RWPE1 (cell line): Measurements from ENCODE around the gene SEH1L.

Experiments used
- CTCF ChIA-PET: fragments of 350-600 bp; sonication (Branson Sonifier 250); formaldehyde crosslinking; extraction: SDS; loops from one replicate; lab custom pipeline; 2021; lab: Yijun Ruan, JAX
- POLR2A ChIA-PET: fragments of 400-600 bp; formaldehyde crosslinking; extraction: SDS; loops from one replicate; lab custom pipeline; 2020; ENCODE audit warnings: antibody characterized with exemption; ENCODE audit not compliant: low non-redundant PET; lab: Yijun Ruan, JAX
- DNase-seq: peaks from one replicate; pipeline ENCODE4 v3.0.0; 2012; ENCODE audit warnings: low spot score
- H3K27ac ChIP-seq: fragments of 450-650 bp; 2 replicates; pipeline ENCODE4 v1.5.1; 2017
- TF ChIP-seq, protein P1 (sequence below): fragments of 450-650 bp; conservative IDR thresholded peaks from 2 replicates; pipeline ENCODE4 v1.5.1; 2017; ENCODE audit warnings: low read depth, mild to moderate bottlenecking

The SEH1L gene

DNA sequence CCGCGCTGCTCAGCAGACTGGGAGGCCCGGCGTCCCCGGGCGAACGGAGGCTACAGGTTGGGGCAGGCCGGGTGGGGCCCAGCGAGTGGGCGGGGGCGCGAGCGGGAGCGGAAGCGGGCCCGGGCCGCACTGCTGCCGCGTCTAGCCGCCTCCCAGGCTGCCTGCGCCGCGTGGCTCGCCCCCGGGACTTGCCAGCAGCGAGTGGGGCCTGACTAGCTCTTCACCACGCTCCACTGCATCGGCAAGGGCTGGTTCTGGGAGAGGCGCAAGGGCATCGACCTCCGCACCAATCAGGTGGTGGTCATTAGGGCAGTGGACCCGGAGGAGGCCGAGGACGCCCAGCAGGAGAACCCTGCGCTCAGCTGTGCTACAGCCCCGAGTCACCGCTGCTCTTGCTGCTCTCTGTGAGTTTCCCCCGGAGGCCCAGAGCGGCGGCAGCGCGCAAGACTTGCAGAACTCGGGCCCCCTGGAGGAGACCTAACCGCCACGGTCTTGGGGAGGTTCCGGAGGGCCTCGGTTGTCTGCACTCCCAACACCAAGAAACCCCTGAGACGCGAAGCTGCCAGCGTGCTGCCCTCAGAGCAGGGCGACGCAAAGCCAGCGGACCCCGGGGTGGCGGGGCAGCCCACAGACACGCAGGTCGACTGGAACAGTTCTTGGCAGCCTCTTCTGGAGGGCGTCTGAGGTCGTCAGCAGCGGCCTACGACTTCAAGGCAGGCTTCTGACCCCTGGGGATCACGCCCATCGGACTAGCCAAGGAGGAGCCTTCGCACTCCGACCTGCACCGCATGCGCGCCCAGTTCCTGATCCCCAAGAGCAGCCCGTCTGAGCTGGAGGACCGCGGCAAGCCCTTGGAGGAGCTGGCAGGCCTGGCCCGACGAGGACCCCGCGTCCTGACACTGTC lies 36.5 kb upstream of the SEH1L start:
- DNase-seq: no peak
- no peak overlapping the region for H3K27ac ChIP-seq
- POLR2A ChIA-PET: interaction anchor here (0.5 kb wide), 1 partner anchor 229 kb away, joined by 3 read pairs; no protein-coding TSS in a partner anchor
- TF ChIP-seq, protein P1, sequence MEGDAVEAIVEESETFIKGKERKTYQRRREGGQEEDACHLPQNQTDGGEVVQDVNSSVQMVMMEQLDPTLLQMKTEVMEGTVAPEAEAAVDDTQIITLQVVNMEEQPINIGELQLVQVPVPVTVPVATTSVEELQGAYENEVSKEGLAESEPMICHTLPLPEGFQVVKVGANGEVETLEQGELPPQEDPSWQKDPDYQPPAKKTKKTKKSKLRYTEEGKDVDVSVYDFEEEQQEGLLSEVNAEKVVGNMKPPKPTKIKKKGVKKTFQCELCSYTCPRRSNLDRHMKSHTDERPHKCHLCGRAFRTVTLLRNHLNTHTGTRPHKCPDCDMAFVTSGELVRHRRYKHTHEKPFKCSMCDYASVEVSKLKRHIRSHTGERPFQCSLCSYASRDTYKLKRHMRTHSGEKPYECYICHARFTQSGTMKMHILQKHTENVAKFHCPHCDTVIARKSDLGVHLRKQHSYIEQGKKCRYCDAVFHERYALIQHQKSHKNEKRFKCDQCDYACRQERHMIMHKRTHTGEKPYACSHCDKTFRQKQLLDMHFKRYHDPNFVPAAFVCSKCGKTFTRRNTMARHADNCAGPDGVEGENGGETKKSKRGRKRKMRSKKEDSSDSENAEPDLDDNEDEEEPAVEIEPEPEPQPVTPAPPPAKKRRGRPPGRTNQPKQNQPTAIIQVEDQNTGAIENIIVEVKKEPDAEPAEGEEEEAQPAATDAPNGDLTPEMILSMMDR: no peak
- CTCF ChIA-PET: no interaction called here

DNA sequence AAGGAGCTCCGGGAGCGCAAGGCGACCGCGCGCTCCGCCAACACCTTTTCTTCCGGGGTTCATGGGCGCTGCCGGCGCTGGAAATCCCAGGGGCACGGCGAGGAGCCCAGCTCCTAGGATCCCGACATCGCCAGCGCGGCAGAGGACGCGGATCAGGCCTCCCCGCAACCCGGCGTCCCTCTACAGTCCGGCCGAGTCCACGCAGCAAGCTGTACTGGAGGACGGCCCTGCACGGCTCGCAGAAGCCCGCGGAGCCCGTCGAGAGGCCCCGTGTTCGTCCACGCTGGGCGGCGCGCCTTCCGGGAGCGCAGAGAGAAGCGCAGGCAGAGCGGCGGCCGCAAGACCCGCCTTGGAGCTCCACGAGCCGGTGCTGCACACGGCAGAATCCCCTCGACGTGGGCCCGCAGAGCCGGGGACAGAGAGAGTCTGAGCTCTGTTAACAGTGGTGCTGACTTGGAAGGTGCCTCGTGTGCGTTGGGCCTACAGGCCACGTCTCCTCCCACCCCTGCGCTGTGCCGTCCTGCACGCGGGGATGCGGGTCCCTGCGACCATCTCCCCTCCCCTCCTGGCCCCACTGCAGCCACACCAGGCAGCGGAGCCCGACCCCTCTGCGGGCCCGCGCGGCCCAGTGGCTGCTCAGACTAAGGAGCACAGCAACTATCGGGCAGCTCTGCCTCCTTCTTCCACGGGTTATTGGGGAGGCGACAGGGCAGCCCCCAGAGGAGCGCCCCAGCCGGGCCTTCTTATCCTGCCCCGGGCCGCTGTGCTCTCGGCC lies 35.7 kb upstream of the SEH1L start:
- POLR2A ChIA-PET: interaction anchor here (0.5 kb wide), 1 partner anchor 230 kb away, joined by 3 read pairs; no protein-coding TSS in a partner anchor

DNA sequence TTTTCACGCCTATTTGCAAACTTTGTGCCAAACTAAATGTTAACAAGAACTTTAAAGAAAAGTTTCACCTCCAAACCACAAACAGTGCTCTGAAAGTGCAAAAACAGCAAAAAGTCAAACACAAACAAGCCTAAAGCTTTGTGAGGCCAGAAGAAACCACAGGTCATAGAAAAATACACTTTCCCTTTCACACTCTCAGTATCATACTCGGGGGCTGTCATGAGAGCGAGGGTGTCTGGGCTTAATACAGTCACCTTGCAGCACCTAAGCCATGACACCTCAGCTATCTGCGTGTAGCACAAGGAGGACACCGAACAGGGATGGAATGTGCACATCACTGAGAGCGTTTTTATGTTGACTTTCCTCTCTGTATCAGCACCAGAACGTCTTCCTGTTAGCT lies 26.6 kb upstream of the SEH1L start:
- TF ChIP-seq, protein P1: no peak
- POLR2A ChIA-PET: no interaction called here
- CTCF ChIA-PET: interaction anchor here (0.6 to 1.1 kb wide), 4 partner anchors 13 to 213 kb away, joined by 3 to 4 read pairs (median 4); no protein-coding TSS in a partner anchor
- H3K27ac ChIP-seq: no peak overlapping the region
- no peak for DNase-seq

More for the DNA sequence above, 35.7 kb upstream of the SEH1L start:
- CTCF ChIA-PET: no interaction called here
- TF ChIP-seq, protein P1: no peak
- no peak overlapping the region for H3K27ac ChIP-seq
- no peak for DNase-seq

DNA sequence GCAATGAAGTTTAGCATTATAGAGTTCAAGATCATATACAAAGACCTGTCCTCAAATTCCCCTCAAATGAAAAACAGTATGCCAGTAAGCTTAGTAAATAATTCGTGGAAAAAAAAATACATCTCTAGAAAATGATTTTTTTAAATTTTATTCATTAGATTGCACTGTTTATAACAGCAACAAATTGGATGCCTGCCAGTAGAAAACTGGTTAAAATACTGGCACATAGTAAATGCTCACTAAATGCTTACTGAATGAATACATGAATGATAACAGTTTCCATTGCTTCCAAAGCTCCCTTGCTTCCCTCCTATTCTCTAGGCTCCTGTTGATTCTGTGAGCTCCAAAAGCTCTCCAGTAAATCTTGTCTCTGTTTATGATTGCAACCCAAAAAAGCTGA lies 25.5 kb upstream of the SEH1L start:
- DNase-seq: no peak
- no peak overlapping the region for H3K27ac ChIP-seq
- TF ChIP-seq, protein P1: no peak
- POLR2A ChIA-PET: no interaction called here
- CTCF ChIA-PET: interaction anchor here (0.6 to 0.8 kb wide), 2 partner anchors 96 to 195 kb away, joined by 3 to 5 read pairs; no protein-coding TSS in a partner anchor

DNA sequence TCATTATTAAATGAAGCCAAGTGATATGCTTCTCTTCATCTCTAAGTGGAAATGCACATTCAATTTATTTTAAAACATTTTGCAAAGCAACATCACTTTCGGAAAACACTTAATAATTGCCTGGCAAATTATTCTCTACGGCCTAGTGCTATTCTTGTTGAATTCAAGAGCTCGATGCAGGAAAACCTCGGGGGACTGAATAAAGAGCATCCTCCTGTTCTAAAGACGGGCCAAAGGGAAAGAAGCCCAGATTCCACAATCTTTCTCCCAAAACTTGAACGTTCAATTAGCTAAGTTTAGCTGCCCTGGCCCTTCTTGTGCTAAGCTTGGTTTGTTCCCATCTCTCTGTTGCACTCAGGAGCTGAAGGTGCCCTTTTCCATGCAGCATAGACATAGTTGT lies 23.2 kb upstream of the SEH1L start:
- TF ChIP-seq, protein P1: no peak
- POLR2A ChIA-PET: no interaction called here
- DNase-seq: no peak
- CTCF ChIA-PET: interaction anchor here (0.5 to 0.7 kb wide), 2 partner anchors 17 to 540 kb away, joined by 3 read pairs; no protein-coding TSS in a partner anchor
- no peak overlapping the region for H3K27ac ChIP-seq

DNA sequence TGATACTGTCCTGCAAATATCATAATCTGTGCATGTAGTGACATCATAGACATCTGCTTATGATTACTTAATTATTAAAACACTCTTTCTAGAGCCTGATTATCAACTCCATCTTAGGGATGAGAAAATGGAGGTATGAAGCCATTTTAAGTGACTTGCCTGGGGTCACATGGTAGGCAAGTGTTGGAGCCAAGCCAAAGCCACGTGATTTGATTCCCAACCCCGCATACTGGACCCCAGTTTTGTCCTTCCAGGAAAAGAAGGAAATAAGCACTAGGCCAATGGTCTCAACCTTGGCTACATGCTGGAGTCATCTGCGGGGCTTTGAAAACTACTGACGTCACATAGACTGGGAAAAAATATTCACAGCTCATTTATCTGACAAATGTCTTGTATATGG lies 19.6 kb upstream of the SEH1L start:
- no peak overlapping the region for H3K27ac ChIP-seq
- ChIA-PET POLR2A (no interaction called here), CTCF (interaction anchor here (1.0 kb wide), 1 partner anchor 41 kb away, joined by 3 read pairs; no protein-coding TSS in a partner anchor)
- TF ChIP-seq, protein P1: no peak
- no peak for DNase-seq
